Nucleus accumbens (tissue), 56 donors: ENCODE results near the gene BPGM.
"Not testable (repeated sequence)": the region's sequence is repeated elsewhere in the genome, so short reads cannot be mapped to it uniquely, and the experiment has no call there.

Experiments
- DNase-seq, 56 donors: peaks; one replicate each; lab custom pipeline; 2025; lab: John Stamatoyannopoulos, UW

Gene BPGM

DNA sequence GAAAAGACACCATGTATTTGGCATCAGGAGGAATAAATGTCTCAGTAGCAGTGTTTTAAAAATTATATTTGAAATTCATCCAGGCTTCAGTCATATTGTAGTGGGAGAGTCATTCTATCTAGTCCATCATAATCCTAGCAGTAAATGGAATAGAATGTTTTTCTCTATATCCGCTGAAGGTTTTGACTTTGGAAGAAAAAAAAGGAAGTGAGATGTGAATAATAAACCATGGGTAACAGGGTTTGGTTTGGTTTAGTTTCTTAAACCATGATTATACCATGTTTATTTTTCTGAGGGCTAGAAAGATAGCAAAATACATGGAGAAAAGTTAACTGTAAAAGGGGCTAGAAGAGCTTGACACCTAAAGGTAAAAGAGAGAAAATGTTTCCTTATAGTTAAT, 16.4 kb upstream of the BPGM start:
- DNase-seq = no peak

DNA sequence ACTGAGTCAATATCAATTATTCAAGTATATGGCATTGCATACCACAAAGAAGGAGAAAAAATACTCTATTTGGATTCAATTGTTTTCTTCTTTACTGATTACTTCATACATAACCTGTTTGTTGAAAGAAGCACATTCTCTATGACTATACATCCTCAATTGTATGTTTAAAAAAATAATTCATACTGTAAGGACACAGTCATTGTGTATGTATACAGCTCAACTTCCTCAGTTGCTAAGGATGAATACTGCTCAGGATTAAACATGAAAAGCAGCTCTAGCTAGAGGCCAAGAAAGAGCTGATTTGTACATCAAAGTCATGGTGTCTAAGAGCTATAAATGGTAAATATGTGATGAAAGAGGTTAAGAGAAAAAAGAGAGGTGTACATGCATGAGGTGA, 15.8 kb upstream of the BPGM start:
- no peak for DNase-seq

DNA sequence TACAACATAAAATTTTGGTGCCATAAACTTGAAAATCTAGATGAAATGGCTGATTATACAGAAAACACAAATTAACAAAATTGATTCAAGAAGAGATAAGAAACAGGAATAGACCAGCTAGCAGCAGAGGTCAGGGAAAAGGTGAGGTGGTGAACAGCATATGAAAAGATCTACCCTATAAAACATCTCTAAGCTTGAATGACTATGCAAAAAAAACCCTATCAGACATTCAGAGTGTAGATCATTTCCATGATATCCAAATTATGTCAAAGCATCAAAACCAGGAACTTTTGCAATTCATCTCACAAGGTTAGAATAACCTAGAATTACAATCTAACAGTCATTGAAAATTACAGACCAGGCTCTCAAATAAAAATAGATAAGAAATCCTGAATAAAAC, 14.6 kb upstream of the BPGM start:
- no peak for DNase-seq

- peak in 1 of 56 donors; percentile 0 for DNase-seq
Observed at GRCh38 chr7:134632937-134633540, 13.6 kb upstream of the BPGM start.

DNA sequence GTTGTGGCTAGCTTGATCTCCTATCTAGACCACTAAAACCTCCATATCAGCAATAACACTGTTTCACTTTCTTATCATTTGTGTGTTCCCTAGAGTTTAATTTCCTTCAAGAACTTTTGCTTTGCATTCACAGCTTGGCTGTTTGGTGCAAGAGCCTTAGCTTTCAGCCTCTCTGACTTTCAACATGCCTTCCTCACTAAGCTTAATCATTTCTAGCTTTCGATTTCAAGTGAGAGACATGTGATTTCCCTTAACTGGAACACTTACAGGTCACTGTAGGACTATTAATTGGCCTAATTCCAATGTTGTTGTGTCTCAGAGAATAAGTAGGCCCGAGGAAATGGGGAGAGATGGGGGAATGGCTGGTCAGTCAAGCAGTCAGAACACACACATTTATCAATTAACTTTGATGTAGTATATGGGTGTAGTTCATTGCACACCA, 10.6 kb upstream of the BPGM start:
- DNase-seq = no peak

GRCh38 chr7:134637441-134637840, 9.2 kb upstream of the BPGM start:
- no peak for DNase-seq

- DNase-seq = no peak
Observed at GRCh38 chr7:134637934-134638719, 8.5 kb upstream of the BPGM start.

- no peak for DNase-seq
Observed at GRCh38 chr7:134639061-134639460, 7.6 kb upstream of the BPGM start.

DNA sequence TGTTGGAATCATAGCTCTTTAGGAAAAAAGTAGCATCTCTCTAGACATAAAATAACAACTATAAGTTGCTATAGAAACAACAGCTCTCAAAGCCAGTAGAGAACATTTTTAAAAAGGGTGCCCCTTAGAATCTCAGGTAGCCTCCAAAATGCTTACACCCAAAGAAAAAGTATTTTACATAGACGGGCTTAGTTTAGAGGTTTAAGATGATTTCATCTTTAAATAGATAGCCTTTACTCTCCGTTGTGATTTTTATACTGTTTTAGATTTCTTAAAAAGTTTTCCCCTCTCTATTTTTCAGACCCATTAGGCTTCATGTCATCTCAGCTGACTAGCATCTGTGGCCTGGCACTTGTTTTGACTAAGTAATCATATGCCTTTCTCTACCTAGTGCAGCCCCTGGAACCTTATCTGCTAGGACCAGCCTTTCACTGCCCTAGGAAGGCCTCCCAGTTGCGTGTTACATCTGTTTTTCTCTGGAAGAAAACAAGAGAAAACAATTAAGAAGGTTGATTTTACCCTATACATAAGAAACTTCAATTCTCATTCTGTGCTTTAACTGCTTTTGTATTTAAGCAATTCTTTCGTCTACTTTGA, 6.9 kb upstream of the BPGM start:
- no peak for DNase-seq

- no peak for DNase-seq
Observed at GRCh38 chr7:134640842-134641715, 5.6 kb upstream of the BPGM start.

DNA sequence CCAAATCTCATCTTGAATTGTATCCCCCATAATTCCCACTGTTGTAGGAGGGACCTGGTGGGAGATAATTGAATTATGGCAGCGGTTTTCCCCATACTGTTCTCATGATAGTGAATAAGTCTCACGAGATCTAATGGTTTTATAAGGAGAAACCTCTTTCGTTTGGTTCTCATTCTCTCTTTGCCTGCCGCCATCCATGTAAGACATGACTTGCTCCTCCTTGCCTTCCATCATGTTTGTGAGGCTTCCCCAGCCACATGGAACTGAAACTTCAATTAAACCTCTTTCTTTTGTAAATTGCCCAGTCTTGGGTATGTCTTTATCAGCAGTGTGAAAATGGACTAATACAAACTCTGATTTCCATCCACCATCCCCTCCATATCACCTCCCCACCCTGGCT, 4.7 kb upstream of the BPGM start:
- DNase-seq = not testable (repeated sequence)

DNA sequence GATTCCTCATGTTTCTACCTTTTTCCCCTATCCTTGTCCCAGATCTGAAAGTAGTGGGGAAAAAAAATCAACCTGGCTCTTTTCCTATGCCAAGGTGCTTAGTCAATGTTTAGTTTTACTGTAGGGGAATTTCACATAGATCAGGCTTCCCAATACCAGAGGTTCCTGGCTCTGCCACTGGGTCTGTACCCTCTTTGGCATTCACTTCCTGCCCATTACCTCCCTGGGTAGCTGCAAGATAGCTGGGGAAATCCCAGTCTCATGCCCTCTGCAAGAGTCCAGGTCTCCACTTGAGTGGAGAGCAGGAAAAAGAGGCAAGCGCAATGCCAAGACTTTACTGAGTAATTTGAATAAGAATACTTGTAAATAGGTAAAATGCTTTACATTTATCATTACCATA, 3.5 kb upstream of the BPGM start:
- no peak for DNase-seq

- DNase-seq = no peak
Observed at GRCh38 chr7:134645478-134645877, 1.2 kb upstream of the BPGM start.

GRCh38 chr7:134645935-134646334, 718 bp upstream of the BPGM start:
- DNase-seq = peak in 2 of 56 donors; percentile 1 to 22

DNA sequence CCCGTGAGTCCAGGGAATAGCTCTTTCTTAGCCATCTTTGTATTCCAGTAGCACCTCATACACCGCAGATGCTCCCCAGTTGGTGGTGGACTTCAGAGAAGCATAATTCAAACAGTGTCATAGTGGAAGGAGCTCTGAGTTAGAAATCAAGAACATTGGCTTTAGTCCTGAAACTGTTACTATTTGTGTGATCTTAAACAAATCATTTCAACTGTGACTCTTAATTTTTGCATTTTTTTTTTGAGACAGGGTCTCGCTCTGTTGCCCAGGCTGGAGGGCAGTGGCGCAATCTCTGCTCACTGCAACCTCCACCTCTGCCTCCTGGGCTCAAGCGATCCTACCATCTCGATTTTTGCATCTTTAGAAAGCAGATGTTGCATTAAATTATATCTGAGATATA, 1.8 kb downstream of the BPGM start:
- no peak for DNase-seq

- no peak for DNase-seq
Observed at GRCh38 chr7:134649226-134649775, 2.6 kb downstream of the BPGM start.

- no peak for DNase-seq
Observed at GRCh38 chr7:134651991-134652390, 5.3 kb downstream of the BPGM start.

- no peak for DNase-seq
Observed at GRCh38 chr7:134654104-134654775, 7.6 kb downstream of the BPGM start.

DNA sequence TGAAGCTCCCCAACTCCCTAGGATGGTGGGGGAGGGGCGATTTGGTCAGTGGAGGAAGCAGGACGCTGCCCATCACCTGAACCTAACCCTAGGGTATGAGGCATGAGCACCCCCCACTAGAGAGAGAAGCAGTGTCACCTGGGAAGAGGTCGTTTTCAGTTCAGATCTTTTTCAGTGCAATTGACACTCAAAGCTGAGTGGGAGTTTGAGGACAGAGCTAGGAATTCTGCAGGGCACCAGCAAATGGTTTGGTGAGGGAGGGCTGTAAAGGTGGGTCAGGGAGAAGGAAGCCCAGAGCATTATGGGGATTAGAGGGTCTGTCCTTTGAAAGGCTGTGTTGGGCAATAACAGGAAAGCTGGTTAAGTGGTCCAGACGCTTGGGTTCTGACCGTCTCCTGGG, 10.9 kb downstream of the BPGM start:
- DNase-seq = no peak

DNA sequence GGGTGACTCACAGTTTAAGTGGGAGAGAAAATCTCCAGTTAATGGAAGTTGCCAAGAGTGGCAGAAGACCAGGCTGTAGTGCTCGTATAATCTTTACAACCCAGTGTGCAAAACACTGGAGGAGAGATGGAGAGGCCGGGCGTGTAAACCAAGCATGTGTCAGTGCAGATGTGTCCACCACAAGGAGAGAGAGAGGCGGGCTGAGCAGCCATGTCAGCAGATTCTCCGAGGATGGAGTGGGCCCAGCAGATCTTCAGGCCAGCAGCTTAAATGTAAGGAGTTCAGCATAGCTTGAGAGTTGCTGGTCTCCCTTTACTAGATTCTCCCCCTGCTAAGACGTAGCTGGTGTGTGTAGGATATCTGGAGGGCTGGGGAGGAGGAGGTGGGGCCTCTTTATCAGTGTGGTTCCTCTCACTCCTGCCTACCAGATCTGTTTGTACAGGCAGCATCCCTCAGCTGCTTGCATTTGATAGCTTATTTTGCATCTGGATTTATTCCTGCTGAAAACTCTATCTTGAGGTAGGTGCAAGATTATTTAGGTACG, 13.7 kb downstream of the BPGM start:
- peak in 6 of 56 donors; percentile 1 to 22 (median 8) for DNase-seq
